ENCODE results near the gene NUDCD3.

DNA sequence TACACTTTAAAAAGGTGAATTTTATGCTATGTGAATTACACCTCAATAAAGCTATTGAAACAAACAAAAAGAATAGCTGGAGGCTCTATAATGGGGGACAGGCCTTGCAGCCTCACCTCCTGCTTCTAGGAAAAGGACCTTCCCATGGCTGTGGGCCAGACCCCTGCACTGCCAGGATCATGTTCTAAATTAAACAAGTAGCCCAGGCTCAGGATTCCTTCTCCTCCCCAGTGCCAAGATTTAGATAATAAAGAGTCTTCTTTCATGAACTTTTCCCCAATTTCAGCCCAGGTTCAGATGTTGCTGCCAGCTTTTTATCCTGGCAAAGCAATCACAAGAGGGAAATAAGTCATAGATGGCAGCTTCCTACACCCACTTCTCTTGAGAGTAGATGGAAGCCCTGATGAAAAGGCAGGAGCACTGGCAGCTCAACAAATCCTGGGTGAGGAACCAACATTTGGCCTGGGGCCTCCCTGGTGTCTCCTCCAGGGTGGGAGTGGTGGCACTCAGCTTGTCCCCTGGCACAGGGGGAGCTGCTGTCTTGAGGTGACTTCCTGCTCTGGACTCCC is 142.8 kb downstream of the NUDCD3 start:
- TF ChIP-seq POLR2AphosphoS5 (IDR thresholded peaks at IDR 0.05; ENCODE audit: low read depth, low read length): no peak
- TF ChIP-seq, protein P1, sequence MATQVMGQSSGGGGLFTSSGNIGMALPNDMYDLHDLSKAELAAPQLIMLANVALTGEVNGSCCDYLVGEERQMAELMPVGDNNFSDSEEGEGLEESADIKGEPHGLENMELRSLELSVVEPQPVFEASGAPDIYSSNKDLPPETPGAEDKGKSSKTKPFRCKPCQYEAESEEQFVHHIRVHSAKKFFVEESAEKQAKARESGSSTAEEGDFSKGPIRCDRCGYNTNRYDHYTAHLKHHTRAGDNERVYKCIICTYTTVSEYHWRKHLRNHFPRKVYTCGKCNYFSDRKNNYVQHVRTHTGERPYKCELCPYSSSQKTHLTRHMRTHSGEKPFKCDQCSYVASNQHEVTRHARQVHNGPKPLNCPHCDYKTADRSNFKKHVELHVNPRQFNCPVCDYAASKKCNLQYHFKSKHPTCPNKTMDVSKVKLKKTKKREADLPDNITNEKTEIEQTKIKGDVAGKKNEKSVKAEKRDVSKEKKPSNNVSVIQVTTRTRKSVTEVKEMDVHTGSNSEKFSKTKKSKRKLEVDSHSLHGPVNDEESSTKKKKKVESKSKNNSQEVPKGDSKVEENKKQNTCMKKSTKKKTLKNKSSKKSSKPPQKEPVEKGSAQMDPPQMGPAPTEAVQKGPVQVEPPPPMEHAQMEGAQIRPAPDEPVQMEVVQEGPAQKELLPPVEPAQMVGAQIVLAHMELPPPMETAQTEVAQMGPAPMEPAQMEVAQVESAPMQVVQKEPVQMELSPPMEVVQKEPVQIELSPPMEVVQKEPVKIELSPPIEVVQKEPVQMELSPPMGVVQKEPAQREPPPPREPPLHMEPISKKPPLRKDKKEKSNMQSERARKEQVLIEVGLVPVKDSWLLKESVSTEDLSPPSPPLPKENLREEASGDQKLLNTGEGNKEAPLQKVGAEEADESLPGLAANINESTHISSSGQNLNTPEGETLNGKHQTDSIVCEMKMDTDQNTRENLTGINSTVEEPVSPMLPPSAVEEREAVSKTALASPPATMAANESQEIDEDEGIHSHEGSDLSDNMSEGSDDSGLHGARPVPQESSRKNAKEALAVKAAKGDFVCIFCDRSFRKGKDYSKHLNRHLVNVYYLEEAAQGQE (IDR thresholded peaks at IDR 0.05; ENCODE audit: insufficient read depth in 1 of 2, low read depth in 2 of 2, low read length in 1 of 2): no peak
- TF ChIP-seq, protein P2, sequence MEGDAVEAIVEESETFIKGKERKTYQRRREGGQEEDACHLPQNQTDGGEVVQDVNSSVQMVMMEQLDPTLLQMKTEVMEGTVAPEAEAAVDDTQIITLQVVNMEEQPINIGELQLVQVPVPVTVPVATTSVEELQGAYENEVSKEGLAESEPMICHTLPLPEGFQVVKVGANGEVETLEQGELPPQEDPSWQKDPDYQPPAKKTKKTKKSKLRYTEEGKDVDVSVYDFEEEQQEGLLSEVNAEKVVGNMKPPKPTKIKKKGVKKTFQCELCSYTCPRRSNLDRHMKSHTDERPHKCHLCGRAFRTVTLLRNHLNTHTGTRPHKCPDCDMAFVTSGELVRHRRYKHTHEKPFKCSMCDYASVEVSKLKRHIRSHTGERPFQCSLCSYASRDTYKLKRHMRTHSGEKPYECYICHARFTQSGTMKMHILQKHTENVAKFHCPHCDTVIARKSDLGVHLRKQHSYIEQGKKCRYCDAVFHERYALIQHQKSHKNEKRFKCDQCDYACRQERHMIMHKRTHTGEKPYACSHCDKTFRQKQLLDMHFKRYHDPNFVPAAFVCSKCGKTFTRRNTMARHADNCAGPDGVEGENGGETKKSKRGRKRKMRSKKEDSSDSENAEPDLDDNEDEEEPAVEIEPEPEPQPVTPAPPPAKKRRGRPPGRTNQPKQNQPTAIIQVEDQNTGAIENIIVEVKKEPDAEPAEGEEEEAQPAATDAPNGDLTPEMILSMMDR (IDR thresholded peaks at IDR 0.05): no peak
